CD4-positive, alpha-beta T cell treated with Interleukin-17A for 4 hours (primary cell): Measurements from ENCODE around the gene RAD9A.

Experiments used
- DNase-seq: peaks from one replicate; pipeline ENCODE4 v3.0.0-alpha.2; 2020; ENCODE audit warnings: mixed read lengths

Gene RAD9A

GRCh38 chr11:67391304-67392182 is at the start of gene RAD9A:
Gene RAD9A, plus strand, starts transcription at chr11:67391986. Its CDS starts 59 bp downstream, at chr11:67392045.
- DNase-seq = peak; percentile 94

GRCh38 chr11:67344264-67344663 is 47.5 kb upstream of the RAD9A start:
- DNase-seq = peak; percentile 65

- DNase-seq = peak; percentile 26
These were observed 46.4 kb upstream of the RAD9A start for GRCh38 chr11:67345247-67345919.

- DNase-seq = peak; percentile 40
These were observed 45.6 kb upstream of the RAD9A start for GRCh38 chr11:67345920-67346819.

GRCh38 chr11:67347964-67348749 is 43.6 kb upstream of the RAD9A start:
- no peak for DNase-seq

- no peak for DNase-seq
These were observed 42.8 kb upstream of the RAD9A start for GRCh38 chr11:67349036-67349435.

- no peak for DNase-seq
These were observed 42.3 kb upstream of the RAD9A start for GRCh38 chr11:67349457-67349856.

- DNase-seq = no peak
These were observed 41.8 kb upstream of the RAD9A start for GRCh38 chr11:67349928-67350465.

GRCh38 chr11:67351275-67352005 is 40.3 kb upstream of the RAD9A start:
- DNase-seq = peak; percentile 85

- peak; percentile 77 for DNase-seq
These were observed 39.1 kb upstream of the RAD9A start for GRCh38 chr11:67352546-67353316.

- peak; percentile 99 for DNase-seq
These were observed 38.3 kb upstream of the RAD9A start, which contains the start of gene POLD4 for GRCh38 chr11:67353317-67354074. Gene POLD4, minus strand, starts transcription at chr11:67353546. Its CDS starts 147 bp downstream, at chr11:67353399.

- peak; percentile 37 for DNase-seq
These were observed 37.4 kb upstream of the RAD9A start for GRCh38 chr11:67354075-67355022.

GRCh38 chr11:67355023-67355793 is 36.6 kb upstream of the RAD9A start:
- DNase-seq = no peak

GRCh38 chr11:67355794-67356386 is 35.9 kb upstream of the RAD9A start:
- no peak for DNase-seq

GRCh38 chr11:67356387-67356863 is 35.4 kb upstream of the RAD9A start:
- no peak for DNase-seq

GRCh38 chr11:67356864-67357561 is 34.8 kb upstream of the RAD9A start:
- DNase-seq = peak; percentile 74
